GM12874 (cell line): ENCODE data around the gene NAA80.

Source experiments
- CTCF ChIP-seq: IDR thresholded peaks from 2 replicates; pipeline ENCODE4 v1.5.1; 2011; ENCODE audit warnings: low read depth, mild to moderate bottlenecking, control low read depth, low read length, moderate library complexity; ENCODE audit not compliant: insufficient read depth

Gene NAA80

GRCh38 chr3:50336452-50337174, 37.4 kb upstream of the NAA80 start:
- TF ChIP-seq CTCF: no peak

GRCh38 chr3:50334339-50335075, 35.3 kb upstream of the NAA80 start:
- no peak for TF ChIP-seq CTCF

- TF ChIP-seq CTCF: no peak
Observed at GRCh38 chr3:50333744-50334328, 34.6 kb upstream of the NAA80 start.

GRCh38 chr3:50331364-50331907, 32.2 kb upstream of the NAA80 start:
- no peak for TF ChIP-seq CTCF

GRCh38 chr3:50330330-50330729, 31.1 kb upstream of the NAA80 start:
- no peak for TF ChIP-seq CTCF

- TF ChIP-seq CTCF: no peak
Observed at GRCh38 chr3:50327943-50328691, 28.9 kb upstream of the NAA80 start, which contains the start of gene TUSC2. Gene TUSC2, minus strand, starts transcription at chr3:50328223. Its CDS starts 124 bp downstream, at chr3:50328099.

GRCh38 chr3:50327129-50327528, 27.9 kb upstream of the NAA80 start:
- no peak for TF ChIP-seq CTCF
